Mesodermal cell (in vitro differentiated cells): ENCODE data around the gene NYAP2.
A peak's percentile ranks its signal among the peaks of the same experiment; 100 is the strongest.

ENCODE experiments used
- H3K27ac ChIP-seq: 2 replicates; pipeline ENCODE4 v1.7.0; 2013; ENCODE audit warnings: mild to moderate bottlenecking, low read depth, low read length, moderate library complexity; ENCODE audit not compliant: severe bottlenecking
- H3K36me3 ChIP-seq: 2 replicates; pipeline ENCODE4 v1.7.1; 2013; ENCODE audit warnings: mild to moderate bottlenecking, low read length, moderate library complexity; ENCODE audit not compliant: control insufficient read depth, insufficient read depth
- H3K4me1 ChIP-seq: one replicate; pipeline ENCODE4 v1.7.1; 2013; ENCODE audit warnings: mild to moderate bottlenecking, low read length; ENCODE audit not compliant: insufficient read depth, control insufficient read depth, poor library complexity, severe bottlenecking
- H3K4me3 ChIP-seq: 2 replicates; pipeline ENCODE4 v1.7.0; 2013; ENCODE audit warnings: low read length, control low read depth, mild to moderate bottlenecking; ENCODE audit not compliant: insufficient read depth, poor library complexity, severe bottlenecking; ENCODE audit errors: extremely low read depth
- H3K9me3 ChIP-seq: 2 replicates; pipeline ENCODE4 v1.7.1; 2013; ENCODE audit warnings: mild to moderate bottlenecking, low read length, moderate library complexity; ENCODE audit not compliant: control insufficient read depth
- WGBS, 2 experiments: methylation state at CpG; one replicate each; pipeline ENCODE4 v1.1.5; 2013; ENCODE audit warnings: missing lambda C conversion rate in 2 of 2; ENCODE audit not compliant: insufficient coverage in 2 of 2; 5-methylcytosine and 5-hydroxymethylcytosine counted together

Gene NYAP2

DNA sequence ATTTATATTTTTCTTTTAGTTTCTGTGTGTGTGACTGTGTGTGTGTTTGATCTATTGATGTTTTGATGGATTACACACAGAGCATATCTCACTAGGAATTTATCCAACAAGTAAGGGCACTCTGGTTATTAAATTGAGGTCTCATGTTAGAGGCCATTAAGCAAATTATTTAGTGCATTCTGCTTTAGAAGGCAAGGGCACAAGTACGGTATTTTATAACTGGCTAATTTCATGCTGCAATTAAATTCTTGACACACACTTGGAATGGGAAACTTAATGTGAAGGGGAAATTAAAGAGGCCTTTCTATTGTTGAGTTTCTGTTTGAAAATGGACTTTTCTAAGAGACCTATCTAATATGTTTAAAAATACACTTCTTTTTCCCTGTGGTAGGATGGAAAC is 25.8 kb downstream of the NYAP2 start:
- Histone ChIP-seq H3K9me3 (no peaks in the 10 kb centered on the region), H3K36me3 (no peaks in the 10 kb centered on the region), H3K4me1 (no peaks in the 10 kb centered on the region), H3K4me3 (no peak overlapping the region), H3K27ac (no peak overlapping the region)
- 100% methylated on average over 1 of the region's 1 CpG; no CpG with 5 or more reads in 1 of the 2 experiments for WGBS, 2 experiments

DNA sequence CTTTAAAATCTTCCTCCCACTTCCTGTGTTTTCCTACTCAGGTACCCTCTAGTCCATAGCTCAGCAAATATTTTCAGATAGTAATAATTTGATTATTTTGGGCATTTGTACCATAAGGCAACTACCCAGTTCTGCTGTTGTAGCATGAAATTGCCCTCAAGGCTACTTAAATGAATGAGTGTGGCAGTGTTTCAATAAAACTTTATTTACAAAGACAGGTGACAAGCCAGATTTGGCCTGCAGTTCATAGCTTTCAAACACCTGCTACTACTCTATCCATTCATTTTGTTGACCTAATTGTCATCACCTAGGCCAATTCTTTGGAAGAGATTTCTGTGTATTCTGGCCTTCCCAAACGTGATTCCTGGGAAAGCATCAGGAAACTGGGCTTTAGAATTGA is 28.9 kb downstream of the NYAP2 start:
- no CpG with 5 or more reads among the region's 1 CpG for WGBS, 2 experiments
- Histone ChIP-seq H3K4me3 (no peak overlapping the region), H3K36me3 (no peaks in the 10 kb centered on the region), H3K4me1 (no peaks in the 10 kb centered on the region), H3K9me3 (no peaks in the 10 kb centered on the region), H3K27ac (no peak overlapping the region)

DNA sequence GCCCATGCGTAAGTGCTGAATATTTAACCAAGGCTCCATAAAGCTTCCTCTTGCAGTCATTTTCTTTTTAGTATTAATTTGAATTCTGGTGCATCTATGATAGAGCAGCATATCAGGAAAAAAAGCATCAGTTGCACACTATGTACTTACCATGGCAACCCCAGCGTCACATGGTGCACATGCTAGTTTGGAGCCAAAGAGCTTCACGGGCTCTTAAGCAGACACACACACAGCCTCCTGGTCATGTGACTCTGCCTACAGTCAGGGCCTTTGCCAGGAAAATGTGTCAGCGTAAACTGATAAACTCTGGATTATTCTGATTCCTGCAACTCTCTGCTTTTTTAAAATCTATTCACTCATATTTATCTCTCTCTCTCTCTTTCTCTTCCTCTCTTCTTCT is 30.2 kb downstream of the NYAP2 start:
- 68 to 83% methylated on average over 2 to 3 of the region's 4 CpGs for WGBS, 2 experiments
- H3K4me1 ChIP-seq: no peaks in the 10 kb centered on the region
- no peak overlapping the region for H3K4me3 ChIP-seq
- no peak overlapping the region for H3K27ac ChIP-seq
- H3K9me3 ChIP-seq: no peaks in the 10 kb centered on the region
- H3K36me3 ChIP-seq: no peaks in the 10 kb centered on the region

DNA sequence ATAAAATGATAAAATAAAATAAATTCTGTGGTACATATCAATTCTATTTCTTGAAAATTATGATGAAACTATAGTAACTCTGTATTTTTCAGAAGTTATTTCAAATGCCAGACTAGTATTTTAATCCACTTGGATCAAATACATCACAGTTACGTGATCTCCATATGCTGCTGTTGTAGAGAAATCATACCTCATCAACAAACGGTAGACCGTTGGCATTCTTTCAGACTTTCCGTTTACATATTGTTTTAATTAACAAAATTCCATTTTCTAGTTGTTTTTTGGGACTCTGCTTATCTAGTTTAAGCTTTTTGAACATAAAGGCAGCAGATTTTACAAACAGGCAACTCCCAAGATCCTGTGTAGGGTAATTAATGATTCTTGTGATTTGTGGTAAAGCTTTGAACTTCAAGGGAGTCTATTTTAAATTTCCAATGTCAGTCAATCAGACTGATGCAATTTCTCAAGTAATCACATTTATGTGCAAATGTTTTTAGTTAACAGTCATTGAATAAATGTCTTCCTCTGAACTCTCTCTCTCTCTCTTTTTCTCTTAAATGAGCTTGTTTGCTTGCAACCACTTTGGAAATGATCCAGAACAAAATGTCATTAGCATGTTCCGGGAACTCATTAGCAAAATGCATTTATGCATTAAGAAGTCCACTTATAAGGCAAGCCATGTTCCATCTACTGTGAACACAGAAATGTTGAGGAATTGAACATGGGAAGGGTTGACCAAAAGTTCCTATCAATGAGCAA is 31.8 kb downstream of the NYAP2 start:
- no peaks in the 10 kb centered on the region for H3K9me3 ChIP-seq
- no peak overlapping the region for H3K27ac ChIP-seq
- WGBS, 2 experiments: 100% methylated on average over 2 of the region's 5 CpGs; no CpG with 5 or more reads in 1 of the 2 experiments
- no peaks in the 10 kb centered on the region for H3K4me1 ChIP-seq
- H3K4me3 ChIP-seq: no peak overlapping the region
- no peaks in the 10 kb centered on the region for H3K36me3 ChIP-seq

DNA sequence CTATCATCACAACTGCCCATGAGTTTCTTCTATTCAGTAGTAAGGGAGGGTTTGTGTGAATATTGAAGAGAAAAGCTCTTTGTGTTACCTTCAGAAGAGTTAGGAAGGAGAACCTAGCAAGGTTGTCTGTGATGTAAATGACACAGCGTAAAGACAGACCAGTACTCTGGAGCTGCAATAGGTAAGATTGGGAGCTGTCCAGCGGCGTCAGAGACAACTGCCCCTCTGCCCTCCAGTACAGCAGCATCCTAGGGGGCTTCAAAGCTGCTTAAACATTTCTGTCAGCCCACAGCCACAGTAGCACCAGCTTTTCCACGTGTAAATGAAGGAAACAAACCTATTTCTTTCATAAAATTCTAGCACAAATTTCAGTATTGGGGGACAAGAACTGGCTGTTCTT is 34.5 kb downstream of the NYAP2 start:
- Histone ChIP-seq H3K4me1 (no peaks in the 10 kb centered on the region), H3K36me3 (no peaks in the 10 kb centered on the region), H3K4me3 (no peak overlapping the region), H3K9me3 (no peaks in the 10 kb centered on the region), H3K27ac (no peak overlapping the region)
- WGBS, 2 experiments: 52 to 57% methylated on average over 3 of the region's 4 CpGs

DNA sequence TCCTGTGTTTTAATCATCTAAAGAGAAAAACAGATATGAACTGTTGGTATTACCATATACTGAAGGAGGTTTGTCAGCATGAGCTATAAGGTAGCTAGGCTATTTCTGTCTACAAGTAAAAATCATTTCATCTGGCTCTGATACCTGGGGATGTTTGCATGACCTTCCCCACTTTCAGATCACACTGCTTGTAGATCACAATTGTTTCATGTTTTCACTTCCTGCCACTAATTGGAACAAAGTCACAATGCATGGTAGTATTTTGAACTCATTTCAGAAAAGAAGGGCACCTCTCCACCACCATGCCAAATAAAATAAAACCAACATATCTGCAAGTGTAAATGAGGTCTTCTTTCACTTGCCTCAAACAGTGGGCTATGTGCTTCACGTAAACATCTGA is 37.8 kb downstream of the NYAP2 start:
- Histone ChIP-seq H3K9me3 (no peaks in the 10 kb centered on the region), H3K27ac (no peak overlapping the region), H3K36me3 (no peaks in the 10 kb centered on the region), H3K4me1 (no peaks in the 10 kb centered on the region), H3K4me3 (no peak overlapping the region)
- no CpG with 5 or more reads among the region's 1 CpG for WGBS, 2 experiments

DNA sequence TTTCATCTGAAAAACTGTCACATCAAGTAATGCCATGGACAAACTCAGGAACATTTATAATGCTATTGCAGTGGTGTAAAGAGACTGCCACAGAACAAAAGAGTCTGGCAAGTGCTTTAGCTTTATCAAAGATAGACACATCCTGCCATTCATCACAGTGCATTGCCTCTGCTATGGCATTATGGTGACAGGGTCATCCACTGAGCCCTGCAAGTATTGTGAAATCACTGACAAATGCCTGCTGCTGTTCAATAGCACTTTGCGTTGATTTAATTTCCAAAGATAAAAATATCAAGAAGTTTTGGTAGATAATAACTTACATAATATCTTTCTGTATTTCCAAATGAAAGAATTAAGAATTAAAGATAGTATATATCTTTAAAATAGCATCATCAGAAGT is 38.7 kb downstream of the NYAP2 start:
- H3K4me3 ChIP-seq: no peak overlapping the region
- no peaks in the 10 kb centered on the region for H3K4me1 ChIP-seq
- no peaks in the 10 kb centered on the region for H3K9me3 ChIP-seq
- no CpG with 5 or more reads among the region's 1 CpG for WGBS, 2 experiments
- no peaks in the 10 kb centered on the region for H3K36me3 ChIP-seq
- no peak overlapping the region for H3K27ac ChIP-seq

DNA sequence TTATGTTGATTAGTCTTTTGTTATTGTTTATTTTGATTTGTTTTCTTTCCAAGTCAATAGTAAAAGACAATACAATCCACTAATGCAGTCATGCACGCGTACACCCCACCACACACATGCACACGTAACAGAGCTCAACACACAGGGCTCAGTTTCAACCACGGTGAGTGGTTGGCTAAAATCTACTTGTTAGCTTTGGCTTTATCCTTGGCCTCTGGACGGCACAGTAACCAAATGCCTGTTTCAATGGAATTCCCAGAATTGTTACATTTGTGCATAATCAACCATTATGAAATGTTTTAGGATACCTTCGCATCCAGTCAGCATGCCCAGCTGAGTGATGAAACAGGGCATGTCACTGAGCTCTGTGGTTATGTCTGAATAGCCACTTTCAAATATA is 53.2 kb downstream of the NYAP2 start:
- WGBS, 2 experiments: 88 to 93% methylated on average over 5 of the region's 6 CpGs
- Histone ChIP-seq H3K27ac (no peak overlapping the region), H3K4me1 (peaks cover 13% of the 10 kb centered on the region), H3K4me3 (no peak overlapping the region), H3K36me3 (no peaks in the 10 kb centered on the region), H3K9me3 (no peaks in the 10 kb centered on the region)

DNA sequence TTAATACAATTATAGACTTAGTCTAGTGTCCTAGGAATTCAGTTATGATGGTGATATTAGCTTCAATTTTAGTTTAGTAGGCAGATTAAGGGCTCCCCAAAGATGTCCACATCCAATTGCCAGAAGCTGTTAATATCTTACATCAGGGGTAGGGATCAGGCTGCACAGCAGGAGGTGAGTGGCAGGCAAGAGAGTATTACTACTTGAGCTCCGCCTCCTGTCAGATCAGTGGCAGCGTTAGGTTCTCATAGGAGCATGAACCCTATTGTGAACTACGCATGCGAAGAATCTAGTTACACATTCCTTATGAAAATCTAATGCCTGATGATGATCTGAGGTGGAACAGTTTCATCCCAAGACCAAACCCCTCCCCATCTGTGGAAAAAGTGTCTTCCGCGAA is 54.9 kb downstream of the NYAP2 start:
- 94 to 100% methylated on average over 2 of the region's 6 CpGs for WGBS, 2 experiments
- Histone ChIP-seq H3K36me3 (no peaks in the 10 kb centered on the region), H3K9me3 (no peaks in the 10 kb centered on the region), H3K4me3 (no peak overlapping the region), H3K4me1 (peaks cover 23% of the 10 kb centered on the region), H3K27ac (no peak overlapping the region)

DNA sequence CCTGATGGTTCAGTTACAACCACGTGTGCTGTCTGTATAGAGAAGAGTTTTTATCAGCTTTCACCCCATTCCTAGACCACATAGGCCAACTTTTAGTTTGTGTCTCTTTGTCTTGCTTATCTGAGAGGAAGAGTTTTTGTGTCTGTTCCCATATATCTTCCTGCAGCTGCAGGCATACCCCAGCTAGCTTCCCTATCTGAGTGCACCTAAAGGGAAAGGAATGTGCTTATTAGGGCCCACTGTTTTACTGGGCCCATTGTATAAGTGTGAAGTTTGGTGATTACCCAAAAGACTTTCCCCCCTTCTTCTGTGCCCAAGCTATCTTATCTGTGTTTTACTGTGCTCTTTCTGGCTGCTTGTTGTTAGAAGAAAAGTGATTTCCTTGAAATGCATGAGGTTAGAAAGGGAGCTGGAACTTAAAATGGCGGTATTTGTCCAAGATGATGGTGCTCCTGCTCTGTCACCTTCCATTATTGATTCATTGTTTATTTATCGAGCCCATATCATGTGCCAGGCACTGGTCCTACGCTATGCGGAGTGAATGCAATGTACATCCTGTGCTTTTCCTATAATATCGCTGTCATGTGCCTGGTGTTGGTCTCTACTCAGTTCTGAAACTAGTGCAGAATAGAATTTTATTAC is 57.2 kb downstream of the NYAP2 start:
- Histone ChIP-seq H3K9me3 (no peaks in the 10 kb centered on the region), H3K36me3 (no peaks in the 10 kb centered on the region), H3K4me1 (peaks cover 23% of the 10 kb centered on the region), H3K4me3 (no peak overlapping the region), H3K27ac (peak overlapping the region; percentile 61)
- 100% methylated on average over 2 to 3 of the region's 6 CpGs for WGBS, 2 experiments

DNA sequence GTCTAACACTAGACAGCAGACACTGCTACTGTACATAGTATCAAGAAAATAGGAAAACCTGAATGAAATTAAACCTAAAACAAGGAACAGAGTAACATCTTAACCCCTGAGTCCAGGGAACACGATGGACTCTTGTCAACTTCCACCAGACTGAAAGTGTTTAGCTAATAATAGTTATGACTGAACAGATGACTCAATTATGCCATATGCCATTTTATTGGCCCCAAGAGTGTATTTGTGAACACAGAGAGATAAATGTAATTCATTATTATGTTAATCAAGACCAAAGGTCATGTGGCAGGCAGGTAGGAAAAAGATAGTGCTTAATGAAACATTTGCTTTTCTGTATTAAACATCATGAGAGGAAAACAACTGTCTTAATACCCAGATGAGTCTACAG is 58.0 kb downstream of the NYAP2 start:
- 100% methylated on average over 1 of the region's 1 CpG; no CpG with 5 or more reads in 1 of the 2 experiments for whole genome bisulfite sequencing, 2 experiments
- no peak overlapping the region for H3K27ac ChIP-seq

More for the DNA sequence above, 58.0 kb downstream of the NYAP2 start:
- H3K36me3 ChIP-seq: no peaks in the 10 kb centered on the region
- H3K9me3 ChIP-seq: no peaks in the 10 kb centered on the region
- H3K4me1 ChIP-seq: peaks cover 23% of the 10 kb centered on the region
- H3K4me3 ChIP-seq: no peak overlapping the region
